NCI-H146 treated with DMSO at 0.1 percent for 48 hours (cell line): ENCODE results near the gene TANGO2.
A peak's percentile ranks its signal among the peaks of the same experiment; 100 is the strongest.

Experiments used
- DNase-seq: peaks from one replicate; lab custom pipeline; 2025; ENCODE audit not compliant: unreplicated experiment; lab: John Stamatoyannopoulos, UW

Gene TANGO2

DNA sequence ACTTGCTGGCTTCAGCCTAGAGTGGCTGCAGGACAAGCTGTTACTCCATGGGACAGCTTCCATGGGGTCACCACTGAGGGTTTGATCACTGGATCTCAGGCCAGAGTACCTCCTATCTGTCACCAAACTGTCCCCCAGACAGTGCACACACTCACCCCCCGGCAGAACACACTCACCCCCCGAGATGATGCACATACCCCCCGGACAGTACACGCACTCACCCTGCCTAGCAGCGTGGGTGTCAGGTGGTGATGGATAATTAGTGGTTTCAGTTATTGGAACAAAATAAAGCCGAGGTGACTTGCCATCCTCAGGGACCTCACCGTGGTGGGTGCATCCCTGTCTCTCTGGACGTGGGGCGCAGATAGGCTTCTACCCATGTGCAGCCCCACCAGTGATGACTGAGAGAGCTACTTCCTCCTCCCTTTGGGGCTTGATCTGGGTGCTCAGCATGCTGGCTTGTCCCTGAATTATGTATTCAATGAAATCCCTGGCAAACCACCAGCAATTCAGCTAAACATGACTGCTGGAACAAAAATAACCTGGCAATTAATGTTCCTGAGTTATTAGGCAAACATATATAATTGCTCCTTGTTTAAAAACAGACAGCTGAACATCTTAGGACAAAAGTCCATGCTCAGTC lies 18.9 kb downstream of the TANGO2 start:
- DNase-seq, result peak; percentile 18

GRCh38 chr22:20040327-20041200 lies 19.7 kb downstream of the TANGO2 start:
- DNase-seq, result no peak

DNA sequence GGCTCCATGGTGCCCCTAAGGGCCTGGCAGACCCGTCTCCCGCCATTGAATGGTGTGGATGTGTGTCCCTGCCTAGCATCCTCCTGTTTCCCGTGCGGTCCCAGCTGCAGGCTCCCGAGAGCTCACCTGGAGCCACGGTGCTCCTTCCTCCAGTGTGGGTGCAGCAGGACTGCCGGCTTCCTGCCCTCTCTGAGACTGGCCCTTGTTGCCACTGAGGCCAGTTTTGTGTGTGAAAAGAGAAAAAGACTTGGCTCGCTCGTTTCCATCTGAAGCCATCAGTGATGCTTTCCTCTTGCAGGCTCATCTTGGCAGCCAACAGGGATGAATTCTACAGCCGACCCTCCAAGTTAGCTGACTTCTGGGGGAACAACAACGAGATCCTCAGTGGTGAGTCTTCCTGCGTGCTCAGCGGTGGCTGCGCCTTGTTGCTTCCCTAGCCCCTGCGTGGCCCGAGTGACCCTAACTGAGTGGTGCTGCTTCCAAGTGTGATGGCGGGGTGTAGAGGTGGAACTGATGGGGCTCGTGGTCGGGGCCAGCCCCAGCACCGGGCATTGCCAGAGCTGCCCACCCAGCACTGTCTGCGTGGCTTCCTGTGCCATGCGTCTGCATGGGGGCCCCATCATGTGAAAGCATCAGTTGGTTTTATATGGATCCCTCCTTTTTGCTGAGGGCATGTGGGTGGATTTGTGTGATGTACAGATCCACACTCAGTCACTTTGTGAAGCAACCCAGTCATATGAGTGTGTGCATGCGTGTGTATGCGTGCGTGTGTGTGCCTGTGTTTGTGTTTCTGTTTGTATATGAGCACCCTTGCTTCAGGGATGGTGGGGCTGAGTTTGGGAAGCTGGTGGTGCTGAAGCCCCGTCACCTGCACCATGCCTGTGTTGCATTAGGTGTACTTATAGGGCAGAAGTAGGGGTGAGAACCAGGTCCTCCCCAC lies 22.4 kb downstream of the TANGO2 start:
- no peak for DNase-seq

GRCh38 chr22:20043997-20044342 lies 23.1 kb downstream of the TANGO2 start:
- DNase-seq, result no peak

GRCh38 chr22:20044495-20045151 lies 23.7 kb downstream of the TANGO2 start:
- DNase-seq, result no peak

DNA sequence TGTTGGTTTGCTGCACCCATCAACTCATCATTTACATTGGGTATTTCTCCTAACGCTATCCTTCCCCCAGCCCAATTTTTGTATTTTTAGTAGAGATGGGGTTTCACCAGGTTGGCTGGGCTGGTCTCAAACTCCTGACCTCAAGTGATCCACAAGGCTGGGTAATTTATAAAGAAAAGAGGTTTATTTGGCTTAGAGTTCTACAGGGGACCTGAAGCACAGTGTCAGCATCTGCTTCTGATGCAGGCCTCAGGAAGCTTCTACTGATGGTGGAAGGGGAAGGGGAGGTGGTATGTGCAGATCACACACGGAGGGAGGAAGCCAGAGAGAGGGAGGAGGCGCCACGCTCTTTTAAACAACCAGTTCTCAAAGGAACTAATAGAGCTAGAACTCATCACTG lies 25.8 kb downstream of the TANGO2 start:
- DNase-seq, result no peak

- no peak for DNase-seq
These were observed 31.0 kb downstream of the TANGO2 start for GRCh38 chr22:20051927-20052308.

DNA sequence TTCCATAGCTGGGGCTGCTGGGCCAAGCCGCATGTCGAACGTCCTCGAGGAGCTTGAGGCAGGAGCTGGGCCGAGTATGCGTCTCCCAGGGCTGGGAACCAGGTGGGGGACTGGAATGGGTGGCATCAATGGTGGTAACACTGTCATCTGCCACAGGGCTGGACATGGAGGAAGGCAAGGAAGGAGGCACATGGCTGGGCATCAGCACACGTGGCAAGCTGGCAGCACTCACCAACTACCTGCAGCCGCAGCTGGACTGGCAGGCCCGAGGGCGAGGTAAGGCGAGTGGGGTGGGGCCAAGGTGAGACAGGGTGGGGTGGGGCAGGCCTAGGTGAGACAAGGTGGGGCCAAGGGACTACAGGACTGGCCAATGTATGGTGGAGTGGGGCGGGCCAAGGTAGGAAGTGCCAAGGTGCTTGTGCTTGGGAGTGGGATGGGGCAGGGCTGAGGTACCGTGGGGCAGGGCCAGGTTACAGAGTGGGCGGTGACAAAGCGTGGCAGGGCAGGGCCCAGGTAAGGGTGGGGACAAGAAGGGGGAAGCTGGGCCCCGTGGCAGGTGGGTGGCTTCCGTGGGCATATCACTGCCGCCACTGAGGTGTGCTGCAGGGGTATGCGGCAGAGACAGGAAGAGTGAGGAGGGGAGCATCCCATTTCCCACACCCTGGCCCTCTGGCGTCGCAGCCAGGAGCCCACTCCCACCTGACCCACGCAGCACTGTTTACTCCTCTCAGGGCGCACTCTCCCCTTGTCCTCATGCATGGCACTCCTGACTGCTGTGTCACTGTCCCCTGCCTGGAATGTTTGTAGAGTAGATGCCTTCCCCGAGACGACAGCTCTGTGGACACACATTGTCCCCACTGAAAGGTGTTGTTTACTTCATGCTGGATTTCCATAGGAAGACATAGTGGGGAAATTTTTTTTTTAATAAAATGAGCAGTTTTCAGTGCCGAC lies 31.7 kb downstream of the TANGO2 start:
- DNase-seq, result no peak

DNA sequence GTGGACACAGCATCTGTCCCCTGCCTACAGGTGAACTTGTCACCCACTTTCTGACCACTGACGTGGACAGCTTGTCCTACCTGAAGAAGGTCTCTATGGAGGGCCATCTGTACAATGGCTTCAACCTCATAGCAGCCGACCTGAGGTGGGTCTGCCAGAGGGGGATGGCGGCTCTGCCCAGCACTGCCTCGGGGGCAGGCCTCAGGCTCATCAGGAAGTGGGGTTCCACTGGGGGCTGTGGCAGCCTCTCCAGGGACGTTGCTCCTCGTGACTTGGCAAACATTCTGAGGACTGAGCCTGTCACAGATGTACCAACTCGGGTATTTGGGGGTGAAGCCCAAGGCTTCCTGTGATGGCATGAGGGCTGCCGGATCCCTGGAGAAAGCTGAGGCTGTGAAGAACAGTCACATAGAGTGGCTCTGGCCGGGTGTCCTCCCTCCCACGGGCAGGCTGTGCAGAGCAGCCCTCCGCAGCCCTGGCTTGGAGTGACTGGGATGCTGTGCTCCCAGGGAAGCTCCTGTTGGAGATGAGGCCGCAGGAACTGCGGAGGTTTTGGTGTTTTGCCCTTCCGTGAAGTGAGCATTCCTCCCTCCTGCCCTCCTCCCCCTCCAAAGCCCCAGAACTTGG lies 32.6 kb downstream of the TANGO2 start:
- DNase-seq, result no peak

DNA sequence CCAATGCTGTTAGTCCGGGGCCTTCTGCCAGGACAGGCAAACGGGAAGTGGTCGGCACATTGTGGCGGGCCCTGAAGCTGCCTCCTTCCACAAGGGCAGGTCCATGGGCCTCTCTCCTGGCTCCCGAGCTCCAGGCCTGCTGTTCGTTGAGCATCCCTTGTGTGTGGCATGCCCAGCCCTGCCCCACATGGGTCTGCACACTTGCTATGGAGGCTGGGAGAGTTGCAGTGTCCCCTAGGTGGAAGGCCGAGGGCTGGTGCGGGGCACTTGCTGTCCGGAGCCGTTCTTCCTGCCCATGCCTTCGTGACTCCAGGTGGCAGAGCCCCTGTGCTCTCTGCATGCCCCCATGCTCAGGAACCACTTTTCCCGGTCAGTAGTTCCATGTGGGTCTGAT lies 33.1 kb downstream of the TANGO2 start:
- no peak for DNase-seq

DNA sequence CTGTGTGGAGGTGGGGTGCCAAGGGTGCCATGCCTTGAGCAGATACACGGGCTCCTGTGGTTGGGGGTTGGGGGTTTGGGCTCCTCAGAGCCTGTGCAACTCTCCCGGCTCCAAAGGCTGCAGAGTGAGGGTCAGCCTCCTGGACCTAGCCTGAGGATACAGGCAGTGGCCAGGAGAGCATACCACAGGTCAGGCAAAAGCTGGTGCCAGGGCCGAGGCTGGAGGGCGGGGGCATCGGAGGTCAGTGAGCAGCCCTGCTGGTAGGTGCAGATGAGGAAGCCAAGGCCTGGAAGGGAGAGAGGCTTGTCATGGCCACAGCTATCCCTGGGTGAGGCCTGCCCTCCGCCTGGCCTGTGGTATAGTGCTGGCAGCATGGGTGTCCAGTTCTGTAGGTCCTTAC lies 33.6 kb downstream of the TANGO2 start:
- no peak for DNase-seq

DNA sequence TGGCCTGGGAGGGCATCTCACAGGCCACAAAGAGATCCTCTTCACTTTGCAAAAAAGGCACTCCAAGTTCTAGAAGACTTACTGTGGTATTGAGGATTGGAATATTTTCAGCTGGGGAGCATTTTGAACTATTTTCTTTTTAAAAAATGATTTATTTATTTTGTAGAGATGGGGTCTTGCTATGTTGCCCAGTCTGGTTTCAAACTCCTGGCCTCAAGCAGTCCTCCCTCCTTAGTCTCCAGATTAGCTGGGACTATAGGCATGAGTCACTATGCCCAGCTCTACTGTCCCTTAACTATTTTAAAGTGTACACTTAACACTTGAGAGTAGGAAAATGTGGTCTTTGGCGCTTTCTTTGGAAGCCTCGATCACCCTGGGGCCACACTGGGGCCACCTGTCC lies 34.2 kb downstream of the TANGO2 start:
- no peak for DNase-seq

GRCh38 chr22:20055654-20056053 lies 34.7 kb downstream of the TANGO2 start:
- DNase-seq, result no peak

GRCh38 chr22:20056161-20056560 lies 35.3 kb downstream of the TANGO2 start:
- DNase-seq, result no peak

- no peak for DNase-seq
These were observed 35.9 kb downstream of the TANGO2 start for GRCh38 chr22:20056696-20057386.

DNA sequence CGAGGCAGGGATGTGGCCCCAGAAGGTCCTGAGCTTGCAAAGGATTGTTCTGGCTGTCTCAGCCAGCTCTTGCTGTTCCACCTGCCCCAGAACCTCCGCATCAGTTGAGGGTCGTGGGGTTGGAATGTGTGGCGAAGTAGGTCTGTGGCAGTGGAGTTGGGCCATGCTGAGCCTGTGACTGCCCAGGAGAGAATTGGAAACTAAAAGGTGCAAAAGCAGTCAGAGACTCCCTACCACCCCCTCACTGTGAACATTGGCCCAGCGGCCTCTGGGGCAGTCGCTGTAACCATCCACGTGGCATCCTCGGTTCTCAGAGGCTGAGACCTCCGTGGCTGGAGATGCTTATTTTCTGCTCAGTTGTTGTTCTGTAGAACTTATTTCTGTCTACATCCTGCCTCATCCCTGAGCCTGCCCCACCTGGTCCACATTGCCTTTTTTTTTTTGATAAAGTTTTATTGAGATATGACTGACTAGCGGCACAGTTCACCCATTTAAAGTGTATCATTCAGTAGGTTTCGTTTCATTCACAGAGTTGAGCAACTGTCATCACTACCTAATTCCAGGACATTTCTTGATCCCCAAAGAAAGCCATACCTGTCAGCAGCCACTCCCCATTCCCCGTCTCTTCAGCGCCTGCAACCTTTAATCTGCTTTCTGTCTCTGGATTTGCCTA lies 36.8 kb downstream of the TANGO2 start:
- no peak for DNase-seq

- no peak for DNase-seq
These were observed 38.3 kb downstream of the TANGO2 start for GRCh38 chr22:20058989-20059770.
